NOMO-1 treated with DMSO at 0.1 percent for 48 hours (cell line): ENCODE data around the gene DPH5.
"Not testable (repeated sequence)": the region's sequence is repeated elsewhere in the genome, so short reads cannot be mapped to it uniquely, and the experiment has no call there.

ENCODE experiments used
- DNase-seq: peaks from one replicate; lab custom pipeline; 2025; ENCODE audit not compliant: unreplicated experiment; lab: John Stamatoyannopoulos, UW

The DPH5 gene

GRCh38 chr1:101025657-101026429 lies at the start of gene DPH5:
TSS of gene DPH5 (minus strand) at chr1:101025784. CDS start at chr1:101025443, 341 bp downstream.
- DNase-seq: peak; percentile 84

- DNase-seq: no peak
These were observed 48.3 kb upstream of the DPH5 start for GRCh38 chr1:101073836-101074235.

DNA sequence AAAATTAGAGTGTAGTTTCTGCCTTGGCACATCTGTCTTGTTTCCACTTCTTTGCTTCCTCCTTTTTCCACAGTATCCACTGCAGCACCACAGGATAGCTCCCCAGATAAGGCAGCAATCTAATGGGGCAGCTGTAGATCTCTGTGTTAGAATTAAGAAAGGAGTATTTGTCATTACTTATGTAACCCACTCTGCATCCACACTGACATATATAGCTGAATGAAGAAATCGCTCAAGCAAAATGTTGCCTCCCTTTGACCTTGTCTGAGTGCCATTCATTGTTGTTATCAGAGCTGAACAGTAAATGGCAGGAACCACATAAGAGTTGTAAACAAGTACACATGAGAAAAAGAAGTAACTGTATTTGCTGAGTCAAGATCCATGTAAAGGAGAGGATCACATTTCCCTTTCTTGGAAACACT lies 45.9 kb upstream of the DPH5 start:
- DNase-seq: no peak

DNA sequence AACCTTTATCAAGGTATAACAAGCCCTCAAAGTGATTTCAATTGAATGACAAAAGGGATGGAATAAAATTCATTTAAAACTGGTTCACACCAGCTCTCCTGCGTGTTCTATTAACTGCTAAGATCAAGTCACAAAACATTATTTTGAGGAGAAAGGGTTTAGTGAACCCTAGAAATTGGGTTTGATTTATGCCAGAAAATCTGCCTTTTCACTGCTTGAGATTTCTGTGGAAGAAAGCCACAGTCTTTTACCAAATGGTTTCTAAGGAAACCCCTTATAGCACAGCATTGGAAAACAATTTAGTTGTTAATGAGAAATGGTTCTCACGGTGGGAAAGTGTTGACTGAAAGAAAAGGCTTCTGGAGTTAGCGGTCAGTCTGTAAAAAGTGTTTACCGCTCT lies 43.6 kb upstream of the DPH5 start:
- no peak for DNase-seq

- DNase-seq: not testable (repeated sequence)
These were observed 41.4 kb upstream of the DPH5 start for GRCh38 chr1:101066937-101067335.

DNA sequence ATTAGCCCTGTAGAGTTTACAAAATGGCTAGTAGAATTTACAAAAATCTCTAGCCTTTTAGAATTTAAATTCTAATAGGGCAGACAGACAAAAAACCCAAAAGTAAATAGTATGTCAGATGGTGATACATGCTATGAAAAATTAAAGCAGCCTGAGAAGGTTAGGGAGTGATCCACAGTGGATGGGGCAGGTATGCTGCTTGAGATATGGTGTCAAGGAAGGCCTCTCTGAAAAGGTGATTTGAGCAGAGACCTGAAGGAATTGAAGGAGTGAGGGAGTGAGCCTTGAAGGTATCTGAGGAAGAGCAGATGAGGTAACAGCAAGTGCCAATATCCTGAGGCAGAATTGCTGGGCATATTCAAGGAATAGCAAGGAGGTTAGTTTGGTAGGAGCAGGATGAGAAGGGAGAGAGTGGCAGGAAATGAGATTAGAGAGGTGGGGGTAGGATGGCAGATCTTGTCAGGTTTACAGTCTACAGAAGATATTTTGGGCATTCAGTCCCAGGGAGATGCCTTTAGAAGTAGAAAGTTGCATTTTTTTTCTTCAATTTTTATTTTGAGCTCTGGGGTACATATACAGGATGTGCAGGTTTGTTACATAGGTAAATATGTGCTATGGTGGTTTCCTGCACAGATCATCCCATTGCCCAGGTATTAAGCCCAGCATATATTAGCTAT lies 40.8 kb upstream of the DPH5 start:
- no peak for DNase-seq

DNA sequence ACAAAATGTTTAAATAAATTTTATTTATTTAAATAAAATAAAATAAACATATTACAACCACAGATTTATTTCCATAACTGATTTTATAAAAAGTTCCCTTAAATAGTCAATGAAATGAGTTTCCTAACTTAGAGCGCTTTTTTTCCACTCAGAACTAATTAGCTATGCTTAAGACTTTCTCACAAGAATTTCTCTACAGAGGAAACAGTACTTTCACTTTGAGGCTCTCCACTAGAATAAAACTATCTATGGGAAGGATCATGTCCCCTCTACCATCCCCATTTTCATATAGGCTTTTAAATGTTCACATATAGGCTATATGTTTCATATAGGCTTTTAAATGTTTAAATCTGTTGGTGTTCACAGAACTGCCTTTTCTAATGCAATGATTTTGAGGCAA lies 40.0 kb upstream of the DPH5 start:
- DNase-seq: no peak

- no peak for DNase-seq
These were observed 39.1 kb upstream of the DPH5 start for GRCh38 chr1:101064697-101065096.

- DNase-seq: no peak
These were observed 35.4 kb upstream of the DPH5 start for GRCh38 chr1:101060992-101061391.

DNA sequence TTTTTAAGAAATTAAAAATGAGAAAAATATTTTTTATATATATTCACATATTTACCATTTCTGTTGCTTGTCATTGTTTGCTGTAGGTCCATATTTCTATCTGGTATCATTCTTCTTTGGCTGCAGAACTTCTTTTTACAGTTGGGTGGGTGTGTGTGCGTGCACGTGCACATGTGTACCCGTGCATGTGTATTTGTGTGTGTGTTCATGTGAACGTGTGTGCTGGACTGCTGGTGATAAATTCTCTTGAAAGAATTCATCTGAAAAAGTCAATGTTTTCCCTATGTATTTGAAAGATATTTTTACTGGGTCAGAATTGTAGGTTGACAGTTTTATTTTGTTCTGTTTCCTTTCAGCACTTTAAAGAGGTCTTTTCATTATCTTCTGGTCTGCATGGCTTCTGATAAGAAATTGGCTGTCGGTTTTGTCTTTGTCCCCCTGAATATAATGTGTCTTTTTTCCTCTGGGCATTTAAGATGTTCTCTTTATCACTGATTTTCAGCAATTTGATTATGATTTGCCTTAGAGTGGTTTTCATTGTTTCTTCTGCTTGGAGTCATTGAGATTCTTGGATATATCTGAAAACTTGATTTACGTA lies 34.5 kb upstream of the DPH5 start:
- no peak for DNase-seq

- DNase-seq: no peak
These were observed 30.0 kb upstream of the DPH5 start for GRCh38 chr1:101055623-101056022.

GRCh38 chr1:101051688-101052638 lies 26.4 kb upstream of the DPH5 start:
- DNase-seq: no peak

- DNase-seq: no peak
These were observed 25.3 kb upstream of the DPH5 start for GRCh38 chr1:101050869-101051268.

DNA sequence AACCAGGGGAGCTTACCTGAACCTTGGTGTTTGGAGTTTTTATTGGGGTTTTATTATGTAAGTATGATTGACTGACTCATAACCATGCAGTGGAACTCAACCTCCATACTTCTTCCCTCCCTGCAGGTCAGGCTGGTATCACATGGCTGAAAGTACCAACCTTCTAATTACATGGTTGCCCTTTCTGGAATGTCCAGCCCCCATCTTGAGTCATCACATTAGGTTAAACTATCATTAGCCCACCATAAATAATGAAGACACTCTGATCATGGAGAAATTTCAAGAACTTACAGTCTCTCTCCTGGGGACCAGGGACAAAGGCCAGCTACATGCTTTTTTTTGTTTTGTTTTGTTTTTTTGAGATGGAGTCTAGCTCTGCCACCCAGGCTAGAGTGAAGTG lies 19.2 kb upstream of the DPH5 start:
- DNase-seq: no peak

DNA sequence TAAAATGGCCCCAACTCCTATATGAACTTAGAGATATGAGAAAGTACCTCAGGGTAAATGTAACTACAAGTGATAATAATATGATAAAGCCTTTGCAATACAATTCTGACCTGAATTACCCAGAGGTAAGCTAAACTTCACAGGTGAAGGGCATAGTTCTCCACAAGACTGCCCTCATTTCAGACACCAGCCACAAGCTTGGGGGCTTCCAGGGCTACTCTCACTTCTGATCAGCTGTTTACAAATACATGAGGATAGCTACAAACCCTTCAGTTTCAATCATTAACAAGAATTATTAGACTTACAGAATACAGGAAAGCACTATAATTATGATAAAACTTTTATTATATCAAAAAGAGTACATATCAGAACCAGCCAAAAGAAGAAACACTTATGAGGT lies 18.7 kb upstream of the DPH5 start:
- no peak for DNase-seq

GRCh38 chr1:101043776-101044175 lies 18.2 kb upstream of the DPH5 start:
- DNase-seq: no peak

DNA sequence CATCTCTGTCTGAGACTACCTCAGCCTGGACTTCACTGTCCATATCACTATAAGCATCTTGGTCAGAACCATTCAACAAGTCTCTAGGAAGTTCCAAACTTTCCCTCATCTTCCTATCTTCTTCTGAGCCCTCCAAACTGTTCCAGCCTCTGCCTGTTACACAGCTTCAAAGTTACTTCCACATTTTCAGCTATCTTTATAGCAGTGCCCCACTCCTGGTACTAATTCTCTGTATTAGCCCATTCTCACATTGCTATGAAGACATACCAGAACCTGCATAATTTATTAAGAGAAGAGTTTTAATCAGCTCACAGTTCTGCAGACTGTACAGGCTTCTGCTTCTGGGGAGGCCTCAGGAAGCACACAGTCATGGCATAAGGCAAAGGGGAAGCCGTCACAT lies 15.7 kb upstream of the DPH5 start:
- DNase-seq: no peak

- no peak for DNase-seq
These were observed 15.1 kb upstream of the DPH5 start for GRCh38 chr1:101040666-101041065.

DNA sequence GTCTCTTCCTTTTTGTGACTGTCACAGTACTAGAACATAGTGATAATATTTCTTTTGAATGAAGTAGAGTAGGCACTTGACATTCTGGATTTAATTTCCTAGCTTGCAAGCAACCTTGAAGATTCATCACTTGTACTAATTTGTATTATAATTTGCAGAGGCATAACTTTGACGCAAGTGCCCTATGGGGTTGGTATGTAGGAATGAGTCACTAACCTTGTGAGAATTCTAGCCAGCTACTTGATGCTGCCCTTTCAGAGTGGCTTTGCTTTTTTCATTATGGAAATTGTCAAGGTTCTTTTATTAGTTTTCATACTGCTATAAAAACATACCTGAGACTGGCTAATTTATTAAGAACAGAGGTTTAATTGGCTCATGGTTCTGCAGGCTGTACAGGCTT lies 13.7 kb upstream of the DPH5 start:
- no peak for DNase-seq

DNA sequence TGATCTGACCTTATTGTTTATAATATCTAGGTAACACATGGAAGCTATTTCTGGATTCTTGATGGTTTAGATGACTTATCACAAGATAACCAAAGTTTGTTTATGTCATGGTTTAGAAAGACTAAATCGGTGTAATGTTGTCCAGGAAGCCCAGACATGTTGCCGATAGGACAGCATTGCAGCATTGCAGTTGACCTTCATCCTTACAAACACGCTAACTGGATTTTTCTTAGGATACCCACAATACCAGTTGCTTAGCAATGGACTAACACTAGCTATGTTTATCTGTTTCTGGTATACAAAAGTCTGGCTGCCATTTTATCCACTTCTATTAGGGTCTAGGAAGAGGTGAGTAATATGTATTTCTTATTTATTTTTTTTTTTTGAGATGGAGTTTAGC lies 11.7 kb upstream of the DPH5 start:
- no peak for DNase-seq

GRCh38 chr1:101033017-101033416 lies 7.4 kb upstream of the DPH5 start:
- no peak for DNase-seq
